ENCODE measurements around the gene KDF1. TPM values are rescaled to one million over a fixed set of nuclear protein-coding genes. Genes with fewer than 3 reads are reported as not detected.

KDF1 gene, protein sequence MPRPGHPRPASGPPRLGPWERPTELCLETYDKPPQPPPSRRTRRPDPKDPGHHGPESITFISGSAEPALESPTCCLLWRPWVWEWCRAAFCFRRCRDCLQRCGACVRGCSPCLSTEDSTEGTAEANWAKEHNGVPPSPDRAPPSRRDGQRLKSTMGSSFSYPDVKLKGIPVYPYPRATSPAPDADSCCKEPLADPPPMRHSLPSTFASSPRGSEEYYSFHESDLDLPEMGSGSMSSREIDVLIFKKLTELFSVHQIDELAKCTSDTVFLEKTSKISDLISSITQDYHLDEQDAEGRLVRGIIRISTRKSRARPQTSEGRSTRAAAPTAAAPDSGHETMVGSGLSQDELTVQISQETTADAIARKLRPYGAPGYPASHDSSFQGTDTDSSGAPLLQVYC
- total RNA-seq, result 0.67 and 1.3 TPM in 2 replicates

DNA sequence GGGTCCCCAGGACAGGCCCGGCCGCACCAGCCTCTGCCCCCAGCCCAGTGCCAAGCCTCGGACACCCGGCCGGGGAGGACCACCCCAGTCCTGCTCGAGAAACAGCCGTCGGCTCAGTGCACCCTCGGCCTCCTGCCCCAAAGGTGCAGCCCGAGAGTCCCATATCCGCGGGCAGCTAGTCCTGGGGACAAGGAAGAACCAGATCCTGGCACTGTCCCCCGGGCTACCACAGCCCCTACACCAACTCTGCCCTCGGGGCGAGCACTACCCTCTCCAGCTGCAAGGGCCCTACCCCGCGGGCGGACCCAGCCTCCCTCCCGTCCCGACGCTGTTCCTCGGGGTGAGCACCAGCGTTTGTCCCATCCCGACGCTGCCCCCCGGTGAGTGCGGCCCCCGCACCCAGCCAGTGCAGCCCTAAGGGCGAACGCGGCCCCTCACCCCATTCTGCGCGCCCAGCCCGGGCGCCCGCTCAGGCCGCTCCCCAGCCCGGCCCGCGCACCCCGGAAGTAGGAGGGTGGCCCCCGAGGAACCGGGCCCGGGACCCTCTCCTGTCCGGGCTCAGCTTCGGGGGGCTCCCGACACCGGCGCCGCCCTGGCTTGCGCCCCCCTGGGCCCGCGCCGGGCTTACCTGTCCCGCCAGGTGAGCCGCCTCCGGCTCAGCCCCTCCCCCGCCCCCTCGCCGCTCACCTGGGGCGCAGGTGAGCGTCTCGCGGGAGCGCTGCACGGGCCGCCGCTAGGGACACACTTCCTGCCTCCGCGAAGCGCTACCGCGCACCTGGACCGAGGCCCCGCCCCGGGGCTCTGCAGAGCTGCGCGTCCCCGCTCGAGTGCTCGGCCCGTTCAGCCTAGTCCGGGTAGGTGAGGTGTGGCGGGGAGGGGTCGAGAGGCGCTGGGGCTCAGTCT, at the start of gene KDF1:
Gene KDF1, minus strand, starts transcription at position 747 of the 903 bp plus-strand sequence. CDS start 8,088 bp downstream, outside the sequence.

DNA sequence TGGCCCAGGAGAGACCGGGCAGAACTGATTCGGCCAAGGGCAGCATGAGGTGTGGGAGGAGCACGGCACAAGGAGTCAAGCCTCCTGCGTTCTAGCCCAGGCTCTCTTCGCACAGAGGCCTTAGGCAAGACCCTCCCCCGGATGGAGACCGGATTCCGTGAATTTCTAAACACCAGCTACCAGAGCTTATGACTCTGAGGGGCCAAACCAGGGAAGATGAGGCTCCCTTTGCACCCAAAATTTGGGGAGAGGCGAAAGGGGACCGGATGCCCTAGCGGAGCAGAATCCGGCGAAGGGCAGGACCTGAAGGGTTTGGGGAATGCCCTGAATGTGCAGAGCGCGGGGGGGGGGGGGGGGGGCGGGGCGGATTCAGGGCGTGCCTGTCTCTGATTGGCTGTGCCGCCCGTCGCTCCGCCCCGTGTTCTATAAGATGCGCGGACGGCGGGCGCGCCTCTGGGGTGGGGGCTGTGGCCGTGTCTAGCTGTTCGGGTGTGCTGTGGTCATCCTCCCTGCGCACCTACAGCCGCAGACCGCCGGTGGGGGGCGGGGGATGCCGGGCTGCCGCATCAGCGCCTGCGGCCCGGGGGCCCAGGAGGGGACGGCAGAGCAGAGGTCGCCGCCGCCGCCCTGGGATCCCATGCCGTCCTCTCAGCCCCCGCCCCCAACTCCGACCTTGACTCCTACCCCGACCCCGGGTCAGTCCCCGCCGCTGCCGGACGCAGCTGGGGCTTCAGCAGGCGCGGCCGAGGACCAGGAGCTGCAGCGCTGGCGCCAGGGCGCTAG, 33.2 kb upstream of the KDF1 start, which contains the start of gene TRNP1:
Gene TRNP1, plus strand, starts transcription at position 456 of the 783 bp plus-strand sequence. Its CDS starts 95 bp downstream, at position 551.

GRCh38 chr1:26921540-26922430, 38.5 kb downstream of the KDF1 start, which contains the start of gene NUDC:
NUDC (plus strand) TSS chr1:26921743; CDS start chr1:26921849, 106 bp downstream.

GRCh38 chr1:26913754-26914619, 46.3 kb downstream of the KDF1 start, which contains the start of gene NR0B2:
NR0B2 (minus strand) TSS chr1:26913975; CDS start chr1:26913940, 35 bp downstream.

GRCh38 chr1:26900001-26900814, 60.1 kb downstream of the KDF1 start, which contains the start of gene GPATCH3:
GPATCH3 (minus strand) TSS chr1:26900467; CDS start chr1:26900442, 25 bp downstream.

Other genes with a start within 250 kb of the KDF1 start
- gene PIGV, start 172.5 kb downstream of the KDF1 start, total RNA-seq, result 18.0 and 18.2 TPM in 2 replicates
- 14.9 and 15.3 TPM in 2 replicates for gene ZDHHC18, start 133.8 kb downstream of the KDF1 start, total RNA-seq
- 0.74 and 1.2 TPM in 2 replicates for gene SFN, start 97.3 kb downstream of the KDF1 start, total RNA-seq
- 8.7 and 10.4 TPM in 2 replicates for gene GPN2, start 70.2 kb downstream of the KDF1 start, total RNA-seq
- gene GPATCH3, start 60.0 kb downstream of the KDF1 start, total RNA-seq, result 7.4 and 11.7 TPM in 2 replicates
- not detected in 2 replicates for gene NR0B2, start 46.5 kb downstream of the KDF1 start, total RNA-seq
- gene NUDC, start 38.7 kb downstream of the KDF1 start, total RNA-seq, result 89.9 and 95.8 TPM in 2 replicates
- gene TRNP1, start 33.2 kb upstream of the KDF1 start, total RNA-seq, result 215 and 217 TPM in 2 replicates
- 19.8 TPM in 2 replicates for gene TENT5B, start 52.4 kb upstream of the KDF1 start, total RNA-seq
- 7.9 and 10.0 TPM in 2 replicates for gene SLC9A1, start 194.7 kb upstream of the KDF1 start, total RNA-seq